HG03097 (cell line): ENCODE data around the gene FOXC2.

Experiments
- ATAC-seq: cut with Tn5 transposase; IDR thresholded peaks from one replicate; pipeline ENCODE4 v1.9.1; 2021; ENCODE audit not compliant: unreplicated experiment, low FRiP score

Gene FOXC2

DNA sequence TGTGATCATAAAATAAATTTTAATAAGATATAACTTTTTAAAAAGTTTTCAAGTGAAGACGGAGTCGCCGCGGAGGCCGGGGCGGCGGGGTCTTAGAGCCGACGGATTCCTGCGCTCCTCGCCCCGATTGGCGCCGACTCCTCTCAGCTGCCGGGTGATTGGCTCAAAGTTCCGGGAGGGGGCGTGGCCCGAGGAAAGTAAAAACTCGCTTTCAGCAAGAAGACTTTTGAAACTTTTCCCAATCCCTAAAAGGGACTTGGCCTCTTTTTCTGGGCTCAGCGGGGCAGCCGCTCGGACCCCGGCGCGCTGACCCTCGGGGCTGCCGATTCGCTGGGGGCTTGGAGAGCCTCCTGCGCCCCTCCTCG is at the start of gene FOXC2:
TSS of gene FOXC2 (plus strand) at position 229 of the 365 bp plus-strand sequence. CDS start 507 bp downstream, outside the sequence.
- no peak for ATAC-seq

DNA sequence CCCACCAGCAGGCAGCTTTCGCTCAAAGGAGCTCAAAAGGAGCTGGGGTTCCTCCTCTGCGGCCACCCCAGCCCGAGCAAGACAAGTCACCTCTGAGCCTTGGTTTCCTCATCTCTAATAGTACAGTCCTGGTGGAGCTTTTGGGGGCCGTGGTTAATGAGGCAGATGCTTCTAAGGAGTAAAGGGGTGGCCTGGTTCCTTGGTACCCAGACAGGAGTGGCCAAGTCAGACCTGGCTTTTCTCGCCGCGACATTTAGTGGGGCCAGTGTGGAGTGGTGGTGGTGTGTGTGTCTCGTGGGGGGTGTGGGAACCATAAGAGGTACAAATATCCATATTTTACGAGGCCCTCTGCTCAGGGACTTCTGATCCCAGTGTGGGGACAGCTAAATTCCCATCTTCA is 49.6 kb upstream of the FOXC2 start:
- no peak for ATAC-seq

DNA sequence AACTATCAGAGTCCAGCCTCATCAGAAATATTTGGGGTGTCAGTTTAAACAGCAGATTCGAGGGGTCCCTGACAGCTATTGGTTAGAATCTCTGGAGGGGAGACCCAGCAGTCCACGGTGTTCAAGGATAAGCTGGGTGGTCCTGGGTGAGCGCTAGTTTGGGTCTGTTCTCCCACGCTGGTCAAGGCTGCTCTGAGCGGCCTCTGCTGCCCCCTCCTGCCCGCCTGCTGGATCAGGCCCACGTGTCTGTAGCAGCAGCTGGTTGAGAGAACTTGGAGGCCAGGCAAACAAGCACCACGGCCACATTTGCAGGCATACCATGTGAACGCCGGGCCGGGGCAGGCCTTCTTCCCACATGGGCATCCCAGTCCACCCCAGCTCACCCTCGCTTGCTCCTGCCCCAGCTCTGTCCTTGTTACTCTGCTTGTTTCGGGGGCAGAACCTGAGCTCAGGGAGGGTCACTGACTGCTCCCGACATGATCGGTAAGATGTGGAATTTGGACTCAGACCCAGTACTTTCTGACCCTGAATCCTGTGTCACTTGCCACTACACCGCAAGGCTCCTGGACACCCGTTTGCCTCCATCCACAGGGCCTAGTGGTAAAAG is 48.9 kb upstream of the FOXC2 start:
- ATAC-seq = no peak

DNA sequence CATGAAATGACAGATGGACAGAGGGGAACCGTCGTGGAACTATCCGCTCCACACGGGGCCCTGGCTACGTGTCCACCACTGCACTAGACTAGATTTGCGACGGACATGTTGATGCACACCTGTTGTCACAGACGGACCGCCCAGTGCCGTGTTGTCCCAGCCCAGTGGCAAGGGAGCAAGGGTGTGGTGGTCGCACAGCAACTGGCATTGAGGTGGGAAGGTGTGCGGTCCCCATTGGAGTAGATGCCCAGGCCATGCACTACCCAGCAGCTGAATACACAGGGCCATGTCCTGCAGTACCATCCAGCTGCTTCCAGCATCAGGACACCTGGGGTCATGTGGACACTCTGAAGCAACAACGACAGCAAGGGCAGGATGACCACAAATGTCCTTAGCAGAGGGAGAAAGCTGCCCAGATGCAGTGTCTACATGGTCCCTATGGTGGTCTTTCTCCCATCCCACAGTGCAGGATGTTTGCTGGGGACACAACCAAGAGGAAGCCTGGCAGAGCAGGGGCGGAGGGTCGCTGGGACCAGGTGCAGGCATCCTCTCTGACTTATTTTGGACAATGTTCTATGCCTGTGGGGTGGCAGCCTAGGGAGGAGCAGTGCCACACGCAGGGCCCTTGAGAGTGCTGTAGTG is 47.5 kb upstream of the FOXC2 start:
- ATAC-seq = no peak

DNA sequence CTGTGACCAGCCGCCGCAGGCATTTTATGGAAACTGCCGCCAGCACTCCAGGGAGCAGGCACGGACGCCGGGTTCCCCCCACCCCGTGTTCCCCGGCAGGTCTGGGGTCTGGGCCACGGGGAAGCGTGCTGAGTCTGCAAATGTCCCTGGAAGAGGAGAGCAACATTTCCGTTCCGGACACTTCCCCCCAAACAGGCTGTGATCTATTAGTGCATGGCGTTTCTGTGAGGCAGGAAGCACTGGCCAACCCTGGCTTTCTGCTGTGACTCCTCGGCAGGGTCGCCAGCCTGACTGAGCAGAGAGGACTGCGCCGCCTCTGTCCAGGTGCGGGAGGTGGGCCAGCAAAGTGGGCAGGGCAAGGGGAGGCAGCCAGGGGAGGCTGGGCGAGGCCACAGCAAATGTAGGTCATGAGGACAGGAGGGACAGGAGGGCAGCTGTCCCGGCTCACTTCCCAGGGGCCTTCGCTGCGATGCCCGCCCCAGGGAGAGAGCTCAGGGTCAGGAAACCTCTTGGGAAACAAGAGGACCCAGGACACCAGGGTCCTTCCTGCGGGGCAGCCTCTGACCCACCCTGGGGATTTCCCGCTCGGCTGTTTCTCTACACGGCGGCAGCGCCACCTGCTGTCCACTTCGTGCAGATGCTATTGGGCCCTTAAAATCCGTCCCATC is 46.8 kb upstream of the FOXC2 start:
- no peak for ATAC-seq

DNA sequence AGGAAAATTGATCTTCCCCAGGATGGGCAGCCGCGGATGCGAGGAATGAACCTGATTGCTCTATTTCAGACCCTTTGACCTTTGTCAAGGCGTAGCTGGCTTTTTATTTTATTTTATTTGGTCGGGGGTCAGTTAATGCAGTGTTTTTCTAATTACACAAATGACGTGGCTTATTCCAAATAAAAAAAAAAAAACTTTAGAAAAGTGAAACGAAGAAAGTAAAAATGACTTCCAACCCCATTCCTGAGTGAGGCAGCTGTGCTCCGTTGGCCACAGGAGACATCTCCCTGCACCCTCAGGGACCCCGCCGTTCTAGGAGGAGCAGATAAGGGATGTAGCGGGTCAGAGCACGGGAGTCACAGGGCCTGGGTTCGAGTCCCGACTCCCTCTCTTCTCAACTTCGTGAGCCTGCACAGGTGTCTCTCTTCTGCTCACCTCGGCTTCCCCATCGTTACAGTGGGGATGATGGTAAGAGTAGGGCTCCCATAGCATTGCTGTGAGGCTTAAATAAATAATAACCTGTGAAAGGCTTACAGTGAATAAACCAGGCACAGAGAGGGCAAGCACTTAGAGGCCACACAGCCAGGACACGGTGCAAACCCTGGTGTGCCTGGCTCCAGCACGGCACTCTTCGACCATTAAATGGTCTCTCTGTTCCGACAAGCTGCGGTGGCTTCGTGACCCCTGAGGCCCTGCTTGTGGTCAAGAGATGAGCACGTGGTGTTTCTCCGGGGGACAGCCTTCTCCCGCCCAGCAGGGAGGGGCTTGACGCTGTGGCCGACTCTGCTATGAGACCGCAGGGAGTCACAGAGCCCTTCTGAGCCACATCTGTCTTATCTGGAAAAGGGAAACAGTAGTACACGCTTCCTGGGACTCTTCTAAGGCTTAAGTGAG is 46.1 kb upstream of the FOXC2 start:
- ATAC-seq = no peak

DNA sequence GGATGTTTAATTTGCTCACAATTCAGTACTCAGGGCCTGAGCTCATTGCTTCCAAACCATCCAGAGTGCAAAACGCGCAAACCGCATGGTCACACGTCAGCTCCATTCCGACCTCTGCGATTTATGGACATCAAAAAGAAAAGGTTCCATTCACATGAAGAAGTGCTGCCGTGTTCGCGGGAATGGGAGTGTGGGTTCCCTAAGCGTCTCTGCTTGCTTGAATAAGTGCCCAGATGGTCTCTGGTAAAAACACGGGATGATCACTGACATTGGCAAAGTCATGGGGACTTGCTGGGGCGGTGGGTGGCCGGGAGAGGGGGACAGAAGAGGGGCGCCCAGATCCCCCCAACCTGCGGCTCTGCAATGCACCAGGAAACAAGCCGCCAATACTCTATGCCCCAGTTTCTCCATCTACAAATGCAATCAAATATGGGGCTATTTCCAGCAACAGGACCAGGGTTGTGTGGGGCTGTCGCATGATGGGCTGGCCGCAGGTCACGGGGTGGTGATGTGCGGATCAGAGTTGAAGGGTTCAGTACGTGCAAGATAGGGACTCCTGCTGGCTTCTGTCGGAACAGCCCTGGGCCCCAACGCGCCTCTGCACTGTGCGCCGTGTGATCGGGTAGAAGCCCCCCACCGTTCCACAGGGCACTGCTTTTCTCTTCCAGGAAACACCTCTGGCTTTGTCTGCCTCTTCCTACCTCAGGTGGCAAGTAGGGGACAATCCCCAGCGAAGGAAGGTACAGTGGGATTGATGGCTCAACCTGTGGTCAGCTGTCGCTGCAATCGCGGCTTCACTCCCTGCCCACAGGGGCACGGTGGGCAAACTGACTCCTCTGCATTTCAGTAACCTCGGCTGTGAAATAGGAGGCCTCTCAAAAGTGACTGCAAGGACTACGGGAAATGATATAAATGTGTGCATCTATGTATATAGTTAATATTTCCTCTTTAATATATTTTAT is 45.1 kb upstream of the FOXC2 start:
- ATAC-seq = no peak

DNA sequence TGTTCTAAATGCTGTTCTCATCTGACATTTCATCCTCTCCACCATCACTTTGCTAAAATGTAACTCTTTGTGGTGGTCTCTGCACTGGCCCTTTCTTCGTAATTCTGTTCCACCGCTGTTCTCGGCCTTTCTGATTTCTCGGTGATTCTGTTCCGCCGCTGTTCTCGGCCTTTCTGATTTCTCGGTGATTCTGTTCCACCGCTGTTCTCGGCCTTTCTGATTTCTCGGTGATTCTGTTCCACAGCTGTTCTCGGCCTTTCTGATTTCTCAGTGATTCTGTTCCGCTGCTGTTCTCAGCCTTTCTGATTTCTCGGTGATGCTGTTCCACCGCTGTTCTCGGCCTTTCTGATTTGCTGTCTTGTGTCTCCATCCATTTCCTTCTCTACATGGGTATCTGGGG is 44.0 kb upstream of the FOXC2 start:
- no peak for ATAC-seq

DNA sequence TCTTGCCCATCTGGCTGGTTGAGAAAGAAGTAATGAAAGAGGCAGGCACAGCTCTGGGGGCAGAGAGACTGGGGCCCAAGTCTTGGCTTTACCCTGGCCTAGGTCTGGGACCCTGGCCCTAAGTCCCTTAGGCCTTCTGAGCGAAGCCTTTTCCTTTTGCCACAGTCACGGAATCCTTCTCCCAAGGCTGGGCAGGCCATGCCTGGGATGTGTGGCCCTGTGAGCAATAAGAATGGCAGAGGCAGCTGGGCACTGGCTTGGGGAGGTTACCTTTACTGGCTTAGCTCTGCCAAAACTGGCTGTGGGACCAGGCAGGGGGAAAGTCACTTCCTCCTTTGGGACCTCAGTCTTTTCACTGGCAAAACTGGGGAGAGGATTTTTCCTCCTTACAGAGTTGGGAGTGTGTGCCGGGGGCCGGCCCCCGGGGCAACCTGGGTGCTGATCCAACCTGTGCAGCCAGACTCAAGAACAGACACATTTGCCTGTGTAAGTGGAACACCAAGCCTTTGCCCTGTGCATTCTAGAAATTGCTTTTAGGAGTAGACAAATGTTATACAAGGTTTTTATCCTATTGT is 43.4 kb upstream of the FOXC2 start:
- no peak for ATAC-seq

DNA sequence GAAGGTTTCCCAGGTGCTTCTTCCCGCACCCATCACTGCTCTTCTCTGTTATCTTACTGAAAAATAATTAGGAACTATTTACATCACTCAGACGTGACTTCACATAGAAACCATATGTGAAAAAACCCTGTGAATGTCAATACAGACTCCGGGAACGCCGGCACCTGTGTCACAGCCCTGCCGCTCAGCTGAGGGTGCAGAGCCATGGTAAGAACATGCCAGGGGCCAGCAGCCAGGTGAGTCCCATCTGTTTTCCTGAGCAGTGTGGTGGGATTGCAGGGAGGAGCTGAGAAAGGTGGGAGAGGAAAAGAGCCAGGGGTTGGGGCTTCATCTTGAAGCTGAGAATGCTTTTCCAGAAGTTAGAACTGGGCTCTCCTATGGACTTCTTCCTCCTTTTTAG is 42.6 kb upstream of the FOXC2 start:
- no peak for ATAC-seq

DNA sequence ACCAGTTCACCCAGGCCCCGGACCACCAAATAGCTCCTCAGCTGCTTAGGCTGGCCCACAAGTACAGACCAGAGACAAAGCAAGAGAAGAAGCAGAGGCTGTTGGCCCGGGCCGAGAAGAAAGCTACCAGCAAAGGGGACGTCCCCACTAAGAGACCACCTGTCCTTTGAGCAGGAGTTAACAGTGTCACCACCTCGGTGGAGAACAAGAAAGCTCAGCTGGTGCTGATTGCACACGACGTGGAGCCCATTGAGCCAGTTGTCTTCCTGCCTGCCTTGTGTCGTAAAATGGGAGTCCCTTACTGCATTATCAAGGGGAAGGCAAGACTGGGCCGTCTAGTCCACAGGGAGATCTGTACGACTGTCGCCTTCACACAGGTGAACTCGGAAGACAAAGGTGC is 40.9 kb upstream of the FOXC2 start:
- ATAC-seq = no peak

DNA sequence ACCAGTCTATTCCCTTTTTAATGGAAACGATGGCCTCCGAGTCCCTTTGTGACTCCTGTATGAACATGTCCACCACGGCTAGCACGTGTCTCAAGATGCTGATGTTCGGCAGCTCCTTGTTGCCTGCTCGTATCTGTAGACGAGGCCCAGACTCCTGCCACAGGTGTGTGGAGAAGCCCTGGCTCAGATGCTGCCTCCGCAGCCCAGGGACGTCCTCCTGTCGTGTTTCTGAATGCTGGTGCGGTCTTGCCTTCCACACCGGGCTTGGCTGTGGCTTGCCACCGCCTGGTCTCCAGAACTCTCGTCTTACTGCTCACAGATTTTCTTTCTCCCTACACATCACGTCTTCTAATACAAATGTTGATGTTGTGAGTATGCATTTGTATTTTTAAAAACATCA is 39.3 kb upstream of the FOXC2 start:
- ATAC-seq = no peak

DNA sequence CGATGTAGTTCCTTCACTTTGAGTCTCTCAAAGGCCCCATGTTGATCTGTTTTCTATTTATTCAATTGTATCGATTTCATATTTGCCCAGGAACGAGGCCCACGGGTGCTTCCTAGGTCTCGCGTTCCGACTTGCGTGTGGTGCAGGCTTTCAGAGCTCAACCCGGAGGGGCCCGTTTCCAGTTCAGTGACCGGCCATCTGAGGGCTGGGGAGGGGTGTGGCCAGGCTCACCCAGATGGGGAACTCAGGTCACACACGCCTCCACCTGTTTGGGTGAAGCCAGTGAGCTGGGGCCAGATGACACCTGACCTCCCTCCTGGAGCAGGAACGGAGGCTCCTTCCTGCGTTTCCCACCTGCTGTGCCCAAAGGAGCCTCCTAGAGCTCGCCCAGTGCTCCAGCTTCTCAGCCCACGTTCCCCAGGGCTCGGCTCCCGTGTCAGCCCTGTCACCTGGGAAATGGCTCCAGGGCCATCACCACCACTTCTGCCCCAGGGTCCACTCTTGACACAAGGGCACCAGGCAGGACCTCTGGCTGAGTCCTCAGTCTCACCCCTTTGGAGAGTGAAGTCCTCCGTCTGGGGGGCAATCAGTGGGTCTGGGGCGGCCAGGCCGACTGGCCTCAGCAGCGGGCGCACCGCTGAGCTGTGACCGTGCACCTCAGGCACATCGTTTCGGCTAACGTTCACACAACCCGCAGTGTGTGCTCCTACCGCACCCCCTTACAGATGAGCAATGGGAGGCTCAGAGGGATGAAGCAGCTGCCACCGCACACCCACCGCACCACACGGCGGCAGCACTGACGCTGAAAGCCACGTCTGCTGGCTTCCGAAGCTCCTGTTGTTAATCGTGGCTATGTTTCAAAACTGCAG is 38.3 kb upstream of the FOXC2 start:
- ATAC-seq = no peak

DNA sequence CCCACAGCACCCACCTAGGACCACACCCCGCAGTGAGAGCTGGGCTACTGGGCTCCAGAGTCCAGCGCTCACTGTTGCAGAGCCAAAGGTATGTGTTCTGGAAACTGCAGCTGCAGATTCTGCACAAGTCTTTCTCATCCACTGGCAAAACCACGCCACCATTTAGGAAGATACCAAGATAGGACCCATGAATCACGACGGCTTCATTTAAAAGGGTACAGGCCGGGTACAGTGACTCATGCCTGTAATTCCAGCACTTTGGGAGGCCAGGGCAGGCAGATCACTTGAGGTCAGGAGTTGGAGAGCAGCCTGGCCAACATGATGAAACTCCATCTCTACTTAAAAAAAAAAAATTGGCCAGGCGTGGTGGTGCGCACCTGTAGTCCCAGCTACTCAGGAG is 37.5 kb upstream of the FOXC2 start:
- no peak for ATAC-seq

DNA sequence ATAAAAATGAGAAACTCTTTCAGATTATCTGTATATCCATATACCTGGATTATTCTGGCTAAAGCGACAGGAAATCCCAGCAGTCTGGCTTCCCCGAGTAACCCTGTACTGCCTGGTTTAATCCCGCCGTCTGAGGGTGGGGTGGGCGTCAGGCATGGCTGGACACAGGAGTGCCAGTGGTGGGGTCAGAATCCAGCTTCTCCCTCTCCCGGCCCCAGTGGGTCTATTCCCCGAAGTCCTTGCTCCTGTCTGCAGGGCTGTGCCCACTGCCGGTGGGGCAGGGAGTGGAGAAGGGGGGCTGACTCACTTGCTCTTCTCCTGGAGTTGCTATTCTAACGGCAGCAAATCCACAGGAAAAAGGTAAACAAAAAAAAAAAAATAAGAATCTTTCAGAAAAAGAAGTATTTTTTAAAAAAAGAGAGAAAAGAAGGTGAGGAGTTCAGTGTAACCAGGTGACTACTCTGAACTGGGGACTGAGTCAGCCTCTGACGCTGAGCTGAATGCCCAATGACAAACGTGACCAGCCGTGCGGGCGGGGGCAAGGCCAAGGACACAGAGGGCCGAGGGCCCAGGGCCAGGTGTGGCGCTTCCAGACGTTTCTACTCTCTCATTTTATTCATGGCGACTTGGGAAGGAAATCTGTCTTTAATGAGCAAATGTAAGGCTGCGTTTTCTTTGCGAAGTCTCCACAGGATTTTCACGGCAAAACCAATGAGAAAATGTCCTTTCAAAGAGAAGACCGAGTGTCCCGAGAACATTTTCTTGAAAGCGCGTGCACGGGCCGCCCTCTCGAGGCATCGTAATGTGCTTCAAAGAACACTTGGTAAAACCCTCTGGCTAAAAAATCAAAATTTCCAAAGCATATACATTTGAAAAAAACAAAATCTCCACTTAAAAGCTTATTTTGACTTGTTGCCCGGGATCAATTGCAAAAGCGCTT is 36.1 kb upstream of the FOXC2 start:
- ATAC-seq = no peak

DNA sequence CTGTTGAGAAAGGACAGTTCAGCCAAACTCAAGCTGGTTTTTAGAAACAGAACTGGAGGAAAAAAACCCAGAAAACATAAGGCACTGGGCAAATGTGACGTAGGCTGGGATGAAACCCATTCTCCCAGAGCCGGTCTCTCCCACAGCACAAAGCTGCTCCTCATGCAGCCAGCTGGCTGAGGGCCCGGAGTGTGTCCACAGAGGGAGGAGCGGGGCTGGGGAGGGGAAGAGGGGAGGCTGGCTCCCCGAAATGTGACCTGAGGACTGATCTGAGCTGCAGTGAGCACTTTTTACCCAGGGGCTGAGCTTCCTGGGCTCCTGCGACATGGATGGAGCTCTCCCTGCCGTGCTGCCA is 35.5 kb upstream of the FOXC2 start:
- ATAC-seq = no peak

DNA sequence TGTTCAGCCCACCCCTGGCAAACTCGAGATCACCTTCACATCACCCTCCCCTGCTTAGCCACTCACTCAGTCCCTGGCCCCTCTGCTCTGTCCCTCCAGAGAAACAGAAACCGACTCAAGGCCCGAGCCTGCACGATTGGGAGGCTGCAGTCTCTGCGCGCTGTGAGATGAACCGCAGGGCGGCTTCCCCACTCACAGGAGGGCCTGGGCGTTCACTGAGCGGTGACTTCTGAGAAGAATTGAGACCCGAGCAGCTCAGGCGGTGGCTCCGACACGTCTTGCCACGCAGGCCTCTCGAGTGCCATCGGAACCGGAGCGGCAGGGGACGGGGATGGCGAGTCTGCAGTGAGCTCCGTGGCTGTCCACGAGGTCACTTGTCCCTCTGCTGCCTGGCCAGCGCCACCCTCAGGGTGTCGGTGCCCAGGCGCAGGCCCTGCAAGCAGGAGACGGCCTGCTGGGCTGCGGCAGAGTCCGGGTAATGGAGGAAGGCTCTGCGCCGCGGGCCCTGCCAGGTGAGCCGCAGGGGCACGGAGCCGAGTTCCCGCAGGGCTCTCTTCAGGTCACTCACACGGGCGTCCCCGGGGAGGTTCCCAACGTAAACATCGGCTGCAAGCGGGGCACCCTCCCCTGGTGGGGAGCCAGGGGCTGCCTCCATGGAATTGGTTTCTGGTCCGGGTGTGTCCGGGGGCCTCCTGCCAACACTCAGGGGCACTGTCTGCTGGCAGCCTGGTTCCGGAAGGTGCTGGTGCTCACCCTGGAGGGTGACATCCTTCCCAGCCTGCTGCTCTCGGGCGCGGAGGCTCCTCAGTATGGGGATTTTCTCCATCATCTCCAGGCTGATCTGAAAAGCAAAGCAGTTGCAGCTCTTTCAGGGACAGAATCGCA is 34.7 kb upstream of the FOXC2 start:
- ATAC-seq = no peak
